Measurements from ENCODE around the gene CLDN34. TPM values are rescaled to one million over a fixed set of nuclear protein-coding genes. Genes with fewer than 3 reads are reported as not detected.
A peak's percentile ranks its signal among the peaks of the same experiment; 100 is the strongest.

CLDN34 gene
- total RNA-seq, 1 experiment from 2014 or later = not detected

- DNase-seq (ENCODE audit: low read depth) = no peak
These were observed 48.8 kb downstream of the CLDN34 start for GRCh38 chrX:10015723-10016518.

GRCh38 chrX:10016519-10017132 lies 49.5 kb downstream of the CLDN34 start:
- no peak for DNase-seq (ENCODE audit: low read depth)

GRCh38 chrX:10017872-10018271 lies 50.7 kb downstream of the CLDN34 start:
- peak; percentile 85 for DNase-seq (ENCODE audit: low read depth)

Other genes starting within 250 kb of the CLDN34 start
- 0.59 and 2.1 TPM in 2 replicates for gene GPR143, start 201.5 kb upstream of the CLDN34 start, total RNA-seq (2014; rRNA removed; shearing (Covaris generic))
- 2.1 and 3.2 TPM in 2 replicates for gene SHROOM2, start 180.9 kb upstream of the CLDN34 start, total RNA-seq (2014; rRNA removed; shearing (Covaris generic))
- gene CLCN4, start 189.6 kb downstream of the CLDN34 start, total RNA-seq (2014; rRNA removed; shearing (Covaris generic)) = 0.03 and 0.08 TPM in 2 replicates

All from HT1080 (cell line).